HL-60/S4 treated with phorbol 12-myristate 13-acetate at 8.2 ng/mL for 4 days and 3 days (cell line): Measurements from ENCODE around the gene TNRC18.
"Not testable (repeated sequence)": the region's sequence is repeated elsewhere in the genome, so short reads cannot be mapped to it uniquely, and the experiment has no call there.

Source experiments
- in situ Hi-C: fragments of 300-500 bp; cut with MboI; formaldehyde crosslinking; loops from 2 replicates; pipeline ENCODE4 v1.15.0; 2022; ENCODE audit warnings: low sequenced_read_pairs

The TNRC18 gene

DNA sequence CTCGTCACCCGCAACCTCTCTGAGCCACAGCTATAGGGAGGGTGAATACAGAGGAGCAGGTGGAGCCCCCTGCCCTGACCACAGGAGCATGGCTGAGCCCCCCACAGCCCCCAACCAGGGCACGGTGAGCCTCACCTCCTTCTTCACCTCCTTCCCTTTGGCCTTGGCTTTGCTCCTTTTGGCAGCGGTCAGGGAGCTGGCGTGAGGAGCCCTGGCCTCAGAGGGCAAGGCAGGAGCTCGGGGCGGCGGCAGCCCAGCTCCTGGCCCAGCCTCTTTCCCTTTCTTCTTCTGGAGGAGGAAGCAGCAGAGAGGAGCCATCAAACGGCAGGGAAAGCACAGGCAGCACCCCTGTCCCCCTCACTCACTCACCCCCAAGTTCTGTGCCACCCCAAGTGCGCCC is 98.7 kb downstream of the TNRC18 start:
- in situ Hi-C loops: no loop called here

DNA sequence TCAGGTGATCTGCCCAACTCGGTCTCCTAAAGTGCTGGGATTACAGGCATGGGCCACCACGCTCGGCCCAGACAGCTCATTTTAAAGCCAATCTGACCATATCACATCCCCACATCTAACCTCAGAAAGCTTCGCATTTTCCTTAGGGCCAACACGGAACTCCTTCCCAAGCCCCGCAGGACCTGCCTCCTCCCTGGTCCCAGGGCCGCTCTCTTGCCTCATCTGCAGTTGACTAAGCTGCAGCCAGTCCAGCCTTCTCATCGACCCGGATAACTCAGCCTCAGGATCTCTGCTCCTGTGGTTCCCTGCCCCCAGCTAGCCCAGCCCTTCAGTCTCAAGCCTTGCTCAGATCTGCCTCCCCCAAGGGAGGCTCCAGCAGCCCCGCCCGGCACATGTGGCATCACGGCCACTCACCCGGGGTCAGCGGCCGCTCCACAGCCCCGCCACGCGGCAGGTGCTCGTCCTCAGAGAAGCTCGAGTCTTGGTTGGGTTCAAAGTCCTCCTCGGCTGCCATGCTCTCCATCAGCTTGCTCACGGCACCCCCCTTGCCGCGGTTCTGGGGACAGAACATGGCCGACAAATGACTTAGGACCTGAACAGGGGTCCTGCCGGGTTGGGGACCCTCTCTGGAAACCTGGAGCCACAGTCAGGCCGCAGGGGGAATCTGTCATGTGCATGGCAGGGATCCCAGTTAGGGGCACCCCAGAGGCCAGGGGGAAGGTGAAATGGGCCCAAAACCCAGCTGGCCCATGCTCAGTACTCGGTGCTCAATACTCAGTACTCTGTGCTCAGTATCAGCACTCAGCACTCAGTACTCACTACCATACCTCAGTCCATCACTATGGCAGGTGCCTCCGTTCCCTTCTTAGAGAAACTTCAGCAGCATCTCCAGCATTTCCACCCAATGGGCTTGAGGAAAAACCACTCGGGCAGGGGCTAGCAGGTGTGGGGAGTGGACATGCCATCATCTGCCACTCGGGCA is 99.5 kb downstream of the TNRC18 start:
- in situ Hi-C loops: not testable (repeated sequence)

DNA sequence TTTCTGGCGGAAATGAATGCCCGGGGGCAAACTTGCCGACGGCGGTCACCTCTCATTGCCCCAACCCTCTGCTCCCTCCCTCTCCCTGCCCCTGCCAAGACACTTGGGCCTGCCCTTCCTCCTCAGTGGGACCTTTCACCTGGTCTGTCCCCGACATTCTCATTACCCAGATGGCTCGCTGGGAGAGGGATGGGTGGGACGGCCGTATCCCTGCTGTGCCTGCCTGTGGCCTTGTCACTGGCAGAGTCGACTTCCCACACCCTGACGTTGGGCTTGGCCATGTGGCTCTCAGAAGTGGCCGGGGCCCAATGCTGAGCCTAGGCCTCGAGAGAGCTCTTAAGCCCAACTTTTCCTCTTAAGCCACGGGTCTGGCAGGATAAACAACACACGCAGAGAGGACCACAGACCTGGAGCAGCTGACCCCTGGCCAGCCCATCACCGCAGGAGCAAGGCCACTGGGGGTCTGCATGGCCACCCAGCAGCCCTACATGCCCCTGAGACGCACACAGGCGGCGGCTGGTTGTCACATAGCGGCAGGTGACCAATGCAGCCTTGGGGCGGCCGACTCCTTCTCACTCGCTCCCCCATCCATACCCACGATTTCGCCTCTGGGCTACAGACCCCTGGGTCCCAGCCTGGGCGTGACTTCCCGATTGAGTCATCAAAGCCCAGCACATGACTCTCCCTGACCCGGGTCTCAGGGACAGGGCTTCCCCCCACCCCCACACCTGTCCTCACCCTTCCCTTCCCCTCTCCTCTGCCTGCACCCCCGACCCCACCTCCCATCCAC is 100.8 kb downstream of the TNRC18 start:
- in situ Hi-C loops: no loop called here

DNA sequence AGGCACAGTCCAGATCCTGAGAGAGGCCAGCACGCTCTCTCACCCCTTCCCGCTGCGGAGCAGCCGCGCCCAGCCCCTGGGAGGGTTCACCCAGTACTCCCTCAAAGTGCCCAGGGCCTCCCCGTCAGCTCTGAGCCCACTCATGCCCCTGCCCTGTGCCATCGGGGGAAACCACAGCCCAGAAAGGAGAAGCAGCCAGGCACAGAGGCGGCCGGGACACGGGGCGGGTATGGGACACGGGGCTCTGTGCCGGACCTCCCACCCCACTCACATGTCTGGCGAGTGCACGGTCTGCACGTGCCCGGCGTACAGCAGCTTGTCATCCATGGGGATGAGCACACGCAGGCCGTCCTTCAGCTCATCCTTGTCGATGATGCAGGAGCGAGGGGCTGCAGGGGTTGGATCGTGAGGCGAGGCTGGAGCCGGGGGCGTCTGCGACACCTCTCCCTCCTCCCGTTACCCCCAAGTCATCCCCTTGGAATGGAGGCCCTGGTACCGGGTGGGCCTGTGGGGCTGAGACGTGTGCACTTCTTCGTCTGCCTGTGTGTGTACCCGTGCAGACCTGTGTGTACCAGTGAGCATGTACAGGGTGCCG is 102.7 kb downstream of the TNRC18 start:
- in situ Hi-C loops: no loop called here

DNA sequence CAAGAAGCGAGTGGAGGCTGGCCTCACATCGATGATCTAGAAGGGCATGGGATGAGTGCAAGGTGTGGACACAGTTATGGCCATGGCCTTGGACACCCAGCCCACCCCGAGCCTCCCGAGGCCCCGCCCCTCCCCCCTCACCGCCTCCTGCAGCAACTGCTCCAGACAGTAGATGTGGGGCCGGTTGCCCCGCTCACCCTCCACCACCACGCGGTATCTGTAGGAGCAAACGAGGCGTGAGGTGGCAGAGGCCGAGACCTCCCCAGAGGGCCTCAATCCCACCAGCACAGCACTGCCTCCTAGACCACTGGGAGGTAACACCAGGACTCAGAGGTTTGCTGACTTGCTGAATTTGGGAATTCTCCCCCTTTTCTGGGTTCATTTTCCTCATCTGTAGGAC is 103.2 kb downstream of the TNRC18 start:
- in situ Hi-C loops: no loop called here

DNA sequence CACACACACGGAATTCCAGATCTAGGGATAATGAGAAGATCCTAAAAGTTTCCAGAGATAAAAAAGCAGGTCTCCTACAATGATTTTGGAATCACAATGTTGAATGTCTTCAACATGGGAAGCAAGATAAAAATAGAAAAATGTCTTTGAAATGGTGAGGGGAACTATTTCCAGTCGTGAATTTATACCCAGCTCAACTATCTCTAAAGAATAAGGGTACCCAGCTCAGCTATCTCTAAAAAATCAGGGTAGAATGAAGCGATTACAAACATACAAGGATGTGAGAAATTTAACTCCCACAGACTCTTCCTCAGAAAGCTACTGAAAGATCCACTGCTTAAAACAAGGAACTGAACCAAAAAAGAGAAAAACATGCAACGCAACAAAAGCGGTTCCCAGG is 105.0 kb downstream of the TNRC18 start:
- in situ Hi-C loops: not testable (repeated sequence)

DNA sequence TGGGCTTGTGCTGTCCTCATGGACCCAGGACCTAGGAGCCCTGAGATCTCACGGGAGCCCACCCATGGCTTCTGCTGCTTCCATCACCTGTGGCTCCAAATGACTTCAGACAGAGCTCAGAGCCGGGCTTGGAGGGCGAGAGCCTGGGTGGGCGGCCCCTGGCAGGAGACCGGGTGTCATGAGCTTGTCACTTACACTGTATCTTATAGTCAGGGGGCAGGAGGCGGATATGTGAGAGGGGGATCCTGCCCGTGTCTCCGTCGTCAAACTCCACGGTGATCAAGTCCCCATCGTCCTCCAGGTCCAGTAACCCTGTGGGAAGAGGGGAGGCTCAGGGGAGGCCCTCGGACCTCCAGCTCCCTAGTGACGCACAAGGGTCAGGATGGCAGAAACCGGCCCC is 107.9 kb downstream of the TNRC18 start:
- in situ Hi-C loops: no loop called here

DNA sequence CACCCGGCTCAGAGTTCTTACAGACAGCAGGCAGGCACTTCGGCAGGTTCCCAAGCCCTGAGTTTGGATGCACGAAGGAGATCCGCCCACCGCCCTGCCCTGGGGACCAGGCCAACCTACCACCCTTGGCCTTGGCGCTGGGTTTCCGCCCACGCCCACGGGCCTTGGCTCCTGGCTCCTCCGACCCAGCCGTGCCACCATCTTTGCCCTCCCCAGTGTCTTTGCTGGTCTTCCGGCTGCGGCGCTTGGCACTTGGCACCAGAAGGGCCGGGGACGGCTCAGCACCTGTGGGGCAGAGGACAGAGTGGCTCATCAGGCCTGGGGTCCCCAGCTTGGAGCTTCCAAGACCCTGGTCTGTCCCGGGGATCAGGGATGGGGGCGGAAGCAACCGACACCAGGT is 108.8 kb downstream of the TNRC18 start:
- in situ Hi-C loops: no loop called here

DNA sequence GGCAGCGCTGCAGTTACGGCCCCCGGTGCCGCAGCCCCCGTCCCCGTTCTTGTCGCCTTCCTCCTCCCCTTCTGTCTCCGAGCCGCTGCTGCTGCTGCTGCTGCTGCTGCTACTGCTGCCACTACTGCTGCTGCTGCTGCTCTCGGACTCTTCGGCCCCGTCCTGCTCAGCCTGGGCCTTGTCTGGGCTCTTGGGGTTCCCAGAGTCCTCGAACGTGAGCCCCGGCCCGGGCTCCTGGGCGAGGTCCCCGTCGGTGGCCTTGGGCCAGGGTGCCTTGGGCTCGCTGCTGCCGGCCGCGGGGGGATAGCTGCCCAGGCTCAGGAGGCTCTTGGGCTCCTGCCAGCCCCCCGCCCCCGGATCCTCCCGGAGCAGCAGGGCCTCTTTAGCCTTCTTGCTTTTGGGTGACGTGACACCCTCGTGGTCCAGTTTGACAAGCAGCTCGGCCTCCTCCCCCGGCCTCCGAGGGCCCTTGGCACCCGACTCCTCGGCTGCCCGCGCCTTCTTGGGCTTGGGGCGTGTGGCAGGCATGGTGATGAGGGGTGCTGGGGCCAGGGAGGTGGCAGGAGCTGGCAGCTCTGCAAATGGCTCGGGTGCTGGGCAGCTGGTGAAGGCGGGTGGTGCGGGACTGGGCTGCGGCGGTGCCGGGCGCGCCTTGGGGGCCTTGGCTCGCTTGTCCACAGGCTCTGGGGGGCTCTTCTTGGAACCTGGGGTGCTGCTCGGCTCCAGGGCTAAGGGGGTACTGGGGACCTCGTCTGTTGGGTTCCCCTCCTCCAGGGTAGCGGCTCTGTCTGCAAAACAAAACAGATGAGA is 110.4 kb downstream of the TNRC18 start:
- in situ Hi-C loops: not testable (repeated sequence)

DNA sequence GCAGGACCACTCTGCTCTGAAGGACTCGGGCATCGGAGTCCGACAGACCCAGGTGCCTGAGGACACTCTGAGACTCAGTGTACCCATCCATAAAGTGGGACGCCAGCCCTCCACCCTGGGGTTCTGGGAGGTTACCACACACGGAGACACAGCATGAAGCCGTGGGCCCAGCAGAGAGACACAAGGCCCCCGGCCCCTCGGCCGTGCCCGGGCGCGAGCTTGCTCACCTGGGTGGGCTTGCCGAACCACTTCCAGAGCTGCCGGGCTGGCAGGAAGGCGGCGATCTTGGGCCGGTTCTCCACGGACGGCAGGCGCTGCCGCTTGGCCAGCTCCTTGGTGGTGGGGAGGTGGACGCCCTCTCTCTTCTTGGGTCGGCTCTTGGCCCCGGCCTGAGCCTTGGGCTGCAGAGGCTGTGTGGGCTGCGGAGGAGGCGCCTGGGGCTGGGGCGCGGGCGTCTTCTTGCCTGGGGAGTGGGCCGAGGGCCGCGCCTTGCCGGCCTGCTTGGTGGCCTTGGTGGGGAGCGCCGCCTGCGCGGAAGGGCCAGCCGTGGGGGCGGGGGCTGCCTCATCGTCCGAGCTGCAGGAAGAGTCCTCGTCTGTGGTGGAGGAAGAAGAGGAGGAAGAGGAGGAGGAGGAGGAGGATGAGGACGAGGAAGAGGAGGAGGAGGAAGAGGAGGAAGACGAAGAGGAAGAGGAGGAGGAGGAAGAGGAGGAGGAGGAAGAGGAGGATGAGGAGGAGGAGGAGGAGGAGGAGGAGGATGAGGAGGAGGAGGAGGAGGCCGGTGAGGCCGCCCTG is 111.2 kb downstream of the TNRC18 start:
- in situ Hi-C loops: not testable (repeated sequence)

DNA sequence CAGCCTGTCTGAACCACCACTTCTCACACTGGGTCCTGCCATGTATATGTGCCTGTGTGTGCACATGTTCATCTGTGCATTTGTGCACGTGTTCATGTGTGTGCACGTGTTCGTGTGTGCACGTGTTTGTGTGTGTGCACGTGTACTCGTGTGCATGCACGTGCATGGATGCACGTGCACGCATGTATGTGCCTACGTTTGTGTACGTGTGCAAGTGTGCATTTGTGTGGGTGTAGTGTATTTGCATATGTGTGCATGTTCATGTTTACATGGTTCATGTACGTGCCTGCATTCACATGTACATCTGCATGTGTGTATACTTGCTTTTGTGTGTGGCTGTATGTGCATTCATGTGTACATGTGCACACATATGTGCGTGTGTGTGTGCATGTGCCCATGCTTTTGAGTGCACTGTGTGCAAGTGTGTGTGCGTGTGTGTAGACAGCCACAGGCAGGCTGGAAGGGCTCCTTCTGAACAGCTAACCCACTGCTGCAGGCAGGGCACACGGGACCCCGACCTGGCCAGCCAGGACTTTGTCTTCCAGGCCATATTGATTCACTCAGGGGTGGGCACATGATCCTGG is 112.7 kb downstream of the TNRC18 start:
- in situ Hi-C loops: no loop called here

DNA sequence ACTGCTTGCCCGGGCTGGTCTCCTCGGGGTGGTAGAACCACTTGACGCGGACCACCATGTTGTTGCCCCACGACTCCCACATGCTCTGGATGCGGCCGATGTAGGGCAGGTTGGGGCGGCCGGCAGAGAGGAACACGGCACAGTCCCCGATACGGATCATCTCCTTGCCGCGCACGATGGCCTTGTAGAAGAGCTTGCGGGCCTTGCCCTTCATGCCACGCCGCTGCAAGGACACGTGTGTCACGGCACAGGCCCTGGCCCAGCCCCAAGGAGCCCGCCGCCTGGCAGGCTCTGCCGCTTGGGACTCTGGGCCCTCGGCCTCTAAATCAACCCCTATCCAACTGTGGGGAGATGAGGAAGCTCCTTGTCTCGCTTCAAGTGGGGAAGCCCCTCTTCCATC is 114.5 kb downstream of the TNRC18 start:
- in situ Hi-C loops: no loop called here

DNA sequence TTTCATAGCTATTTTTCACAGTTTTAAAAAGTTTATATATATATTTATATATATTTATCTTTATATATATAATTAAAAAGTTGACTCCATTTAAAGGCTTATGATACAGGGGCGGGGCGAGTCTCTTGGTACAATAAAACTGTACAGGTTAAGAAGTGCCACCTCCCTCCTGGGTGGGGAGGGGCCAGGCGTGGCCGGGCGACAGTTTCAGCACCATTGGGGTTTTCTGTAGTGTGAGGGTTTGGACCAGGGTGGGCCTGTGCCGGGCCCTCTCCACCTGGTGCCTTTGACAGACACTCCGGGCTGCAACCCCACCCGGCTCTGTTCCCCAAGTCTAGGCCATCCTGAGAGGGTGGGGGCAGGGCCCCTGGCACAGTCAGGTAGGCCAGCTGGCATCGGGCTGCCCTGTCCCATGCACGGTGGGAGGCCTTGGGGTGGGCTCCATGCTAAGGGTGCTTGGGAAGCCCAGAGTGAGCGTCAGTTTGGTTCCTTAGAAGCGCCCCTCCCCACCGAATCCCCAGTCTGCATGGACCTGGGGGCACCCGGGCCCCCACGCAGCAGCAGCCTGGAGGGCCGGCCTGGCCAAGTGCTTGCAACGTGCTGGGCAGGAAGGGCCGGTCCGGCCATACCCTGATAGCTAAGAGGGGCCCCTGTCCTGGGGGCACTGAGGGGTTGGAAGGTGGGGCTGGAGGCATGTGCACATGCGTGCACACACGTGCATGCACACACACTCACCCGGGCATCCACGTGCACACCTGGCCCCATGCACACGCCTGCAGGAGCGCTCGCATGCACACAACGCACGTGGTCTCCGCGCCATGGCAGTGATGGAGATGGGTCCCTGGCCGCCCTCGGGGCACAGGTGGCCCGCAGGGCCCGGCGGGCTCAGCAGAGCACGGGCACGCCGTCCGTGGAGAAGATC is 116.2 kb downstream of the TNRC18 start:
- in situ Hi-C loops: not testable (repeated sequence)

DNA sequence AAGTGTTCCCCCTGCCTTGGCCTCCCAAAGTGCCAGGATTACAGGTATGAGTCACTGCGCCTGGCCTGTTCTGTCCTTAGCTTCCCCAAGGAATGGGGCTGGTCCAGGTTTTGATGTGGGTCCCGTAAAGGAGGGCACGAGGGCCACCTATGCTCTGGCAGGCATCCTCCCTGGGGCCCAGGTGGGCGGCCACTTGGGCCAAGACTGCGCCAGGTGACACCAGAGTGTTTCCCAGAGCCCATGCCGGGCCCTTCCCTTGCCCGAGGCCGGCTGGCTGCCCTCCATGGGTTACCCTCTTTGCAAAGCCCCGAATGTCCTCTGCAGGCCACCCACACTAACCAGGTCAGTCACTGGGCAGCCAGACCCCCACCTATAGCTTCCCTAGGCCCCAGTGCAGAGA is 118.6 kb downstream of the TNRC18 start:
- in situ Hi-C loops: not testable (repeated sequence)

DNA sequence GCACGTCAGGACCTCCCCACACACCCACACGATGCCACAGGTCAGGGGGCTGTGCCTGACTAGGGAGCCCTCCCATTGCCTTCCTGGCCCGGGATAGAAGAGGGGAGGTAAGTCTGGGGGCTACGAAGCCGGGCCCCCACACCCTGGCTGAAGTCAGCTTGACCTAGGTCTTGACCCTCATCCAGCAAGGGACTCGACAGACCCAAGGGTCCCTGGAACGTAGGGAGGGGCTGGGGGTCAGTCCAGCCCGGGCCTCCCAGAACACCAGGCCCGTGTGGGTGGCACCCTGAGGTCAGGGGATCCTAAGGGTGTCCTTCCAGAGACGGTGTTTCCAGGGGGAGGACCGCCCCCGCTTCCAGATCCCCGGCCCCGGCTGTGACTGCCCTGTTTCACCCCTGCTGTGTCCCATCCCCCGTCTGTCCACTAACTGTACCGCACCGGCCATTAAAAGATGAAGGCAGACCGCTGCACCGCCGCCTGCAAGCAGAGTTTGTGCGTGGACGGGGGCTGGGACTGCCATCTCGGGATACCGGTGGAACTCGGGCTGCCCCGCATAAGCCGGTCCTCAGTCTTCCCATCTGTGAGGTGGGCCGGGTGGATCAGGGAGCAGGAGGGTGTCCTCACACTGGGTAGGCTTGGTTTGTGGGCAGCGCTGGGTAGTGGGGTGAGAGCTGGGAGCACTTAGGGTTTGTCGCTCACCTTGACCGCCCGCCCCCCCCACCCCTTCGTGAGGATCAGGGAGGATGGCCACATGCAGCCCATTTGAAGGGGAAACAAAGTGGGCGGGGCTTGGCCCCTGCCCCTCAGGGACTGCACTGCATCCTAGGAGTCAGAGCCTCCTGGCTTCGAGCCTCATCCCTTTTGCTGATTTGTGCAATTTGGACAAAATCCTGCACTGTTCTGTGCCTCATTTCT is 119.8 kb downstream of the TNRC18 start:
- in situ Hi-C loops: no loop called here

DNA sequence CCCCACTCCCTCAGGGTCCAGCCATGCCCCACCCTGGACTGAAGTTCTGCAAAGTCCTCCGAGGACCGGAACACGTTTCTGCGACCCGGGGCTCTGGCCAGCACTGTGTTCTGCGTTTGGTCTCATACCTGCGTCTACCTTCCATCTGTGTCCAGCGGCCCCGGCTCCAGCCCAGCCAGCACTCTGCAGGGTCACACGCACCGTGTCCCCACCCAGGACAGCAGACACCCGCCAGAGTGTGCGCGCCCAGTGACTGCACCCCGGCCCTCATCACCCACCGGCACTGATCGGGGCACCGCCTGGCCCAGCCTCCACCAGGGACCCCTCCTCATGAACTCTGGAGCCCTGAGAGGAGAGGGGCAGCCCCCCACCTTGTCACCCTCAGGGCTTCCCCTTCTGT is 120.6 kb downstream of the TNRC18 start:
- in situ Hi-C loops: no loop called here

DNA sequence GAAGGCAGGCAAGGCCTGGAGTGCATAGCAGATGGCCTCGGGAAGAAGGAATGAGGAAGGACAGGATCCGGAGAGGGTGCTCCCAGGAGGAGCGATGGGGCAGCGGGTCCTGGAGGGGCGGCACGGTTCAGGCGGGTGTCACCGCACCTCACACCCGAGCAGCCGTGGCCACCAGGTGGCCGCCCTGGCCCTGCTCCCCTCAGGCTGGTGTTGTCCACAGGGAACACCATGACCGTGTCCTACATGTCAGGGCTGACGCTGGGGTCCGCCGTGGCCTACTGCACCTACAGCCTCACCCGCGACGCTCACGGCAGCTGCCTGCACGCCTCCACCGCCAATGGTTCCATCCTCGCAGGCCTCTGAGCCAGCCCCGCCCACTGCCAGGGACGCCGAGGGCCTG is 121.1 kb downstream of the TNRC18 start:
- in situ Hi-C loops: no loop called here
